Endothelial cell of umbilical vein (primary cell): Measurements from ENCODE around the gene CD72. TPM values are rescaled to one million over a fixed set of nuclear protein-coding genes. Genes with fewer than 3 reads are reported as not detected.

Experiments
- BruUV-seq: library from RNA; stranded (reverse); fragments of 400-500 nt; replicated peaks from 2 replicates; lab custom pipeline; 2021; lab: Mats Ljungman, UMichigan
- CTCF ChIA-PET: fragments of 300-600, 350-600 bp; sonication (Branson Sonifier 250); formaldehyde crosslinking; loops from one replicate; lab custom pipeline; 2021; ENCODE audit warnings: antibody characterized with exemption, inconsistent platforms; lab: Charles Lee
- POLR2A ChIA-PET: fragments of 300-600, 350-600 bp; sonication (Branson Sonifier 250); formaldehyde crosslinking; loops from one replicate; lab custom pipeline; 2021; ENCODE audit warnings: antibody characterized with exemption, inconsistent platforms; lab: Charles Lee
- DNase-seq: peaks from one replicate; pipeline ENCODE4 v3.0.0-alpha.2; 2011; ENCODE audit warnings: low read depth, low spot score
- FAIRE-seq: peaks from 2 replicates; lab custom pipeline; 2011; peaks lifted over from hg19 to GRCh38; lab: Jason Lieb, UNC
- H2AFZ ChIP-seq: 2 replicates; pipeline ENCODE4 v1.6.0; 2012; ENCODE audit warnings: low read depth, low read length, control low read depth, inconsistent platforms
- H3K27ac ChIP-seq: 2 replicates; pipeline ENCODE4 v1.5.1; 2011; ENCODE audit warnings: low read depth, mild to moderate bottlenecking, control low read depth, low read length, moderate library complexity; ENCODE audit not compliant: insufficient read depth
- H3K27me3 ChIP-seq, 2 experiments: 2 replicates each; pipeline versions ENCODE4 v1.6.0 to v1.6.1; 2011; ENCODE audit warnings: low read length in 2 of 2, mixed read lengths in 1 of 2; ENCODE audit not compliant: control insufficient read depth in 2 of 2, insufficient read depth in 2 of 2
- H3K36me3 ChIP-seq, 2 experiments: 2 replicates in 1 of 2; 3 replicates in 1 of 2; pipeline ENCODE4 v1.5.1; 2011; ENCODE audit warnings: low read length in 2 of 2, mild to moderate bottlenecking in 1 of 2, moderate library complexity in 1 of 2; ENCODE audit not compliant: control insufficient read depth in 2 of 2, insufficient read depth in 2 of 2; ENCODE audit errors: extremely low read depth in 1 of 2
- H3K4me1 ChIP-seq: 3 replicates; pipeline ENCODE4 v1.5.1; 2011; ENCODE audit warnings: mild to moderate bottlenecking, low read length; ENCODE audit not compliant: control insufficient read depth, insufficient read depth; ENCODE audit errors: extremely low read depth
- H3K4me2 ChIP-seq: 2 replicates; pipeline ENCODE4 v1.6.1; 2011; ENCODE audit warnings: low read length, control low read depth, mixed read lengths; ENCODE audit not compliant: insufficient read depth
- H3K4me3 ChIP-seq, 3 experiments: fragments of 200-600 bp in 1 of 3; sonication (generic), shearing (Covaris generic) in 1 of 3; replicated peaks in 1 of 3; 2 replicates each; pipeline ENCODE4 v1.5.1; 2011 to 2016; ENCODE audit warnings: control low read depth in 3 of 3, low read length in 3 of 3, mild to moderate bottlenecking in 2 of 3, inconsistent platforms in 1 of 3, low read depth in 1 of 3, moderate library complexity in 1 of 3; ENCODE audit not compliant: insufficient read depth in 1 of 3
- H3K79me2 ChIP-seq: 2 replicates; pipeline ENCODE4 v1.6.0; 2012; ENCODE audit warnings: low read length, inconsistent platforms; ENCODE audit not compliant: control insufficient read depth, insufficient read depth
- H3K9ac ChIP-seq: replicated peaks from 2 replicates; pipeline ENCODE3; 2011; ENCODE audit warnings: low read length, control low read depth; ENCODE audit not compliant: insufficient read depth; ENCODE audit errors: extremely low read depth
- H3K9me1 ChIP-seq: replicated peaks from 3 replicates; pipeline ENCODE4 v1.6.0; 2011; ENCODE audit warnings: mild to moderate bottlenecking, low read length; ENCODE audit not compliant: control insufficient read depth, insufficient read depth; ENCODE audit errors: extremely low read depth
- H3K9me3 ChIP-seq: replicated peaks from 2 replicates; pipeline ENCODE4 v1.5.1; 2012; ENCODE audit warnings: low read length, inconsistent platforms; ENCODE audit not compliant: control insufficient read depth, insufficient read depth
- H4K20me1 ChIP-seq: replicated peaks from 2 replicates; pipeline ENCODE3; 2011; ENCODE audit warnings: mild to moderate bottlenecking, low read length; ENCODE audit not compliant: control insufficient read depth, insufficient read depth; ENCODE audit errors: extremely low read depth
- CTCF ChIP-seq, 2 donors: IDR thresholded peaks; 1 replicate in 1 of 2; 2 replicates in 1 of 2; pipeline ENCODE4 v1.5.1; 2011; ENCODE audit warnings: low read length in 2 of 2, mild to moderate bottlenecking in 2 of 2, moderate library complexity in 2 of 2, control low read depth in 1 of 2, inconsistent platforms in 1 of 2, low read depth in 1 of 2; ENCODE audit not compliant: insufficient read depth in 1 of 2; ENCODE audit errors: extremely low read depth in 1 of 2
- EZH2 ChIP-seq: IDR thresholded peaks from 2 replicates; pipeline ENCODE4 v1.6.1; 2012; ENCODE audit warnings: borderline replicate concordance, low read depth, mild to moderate bottlenecking, moderate library complexity, low read length, inconsistent platforms; ENCODE audit not compliant: severe bottlenecking
- FOS ChIP-seq: IDR thresholded peaks from 2 replicates; pipeline ENCODE4 v1.6.1; 2011; ENCODE audit warnings: mild to moderate bottlenecking, low read length, moderate library complexity, borderline replicate concordance; ENCODE audit not compliant: insufficient read depth
- GATA2 ChIP-seq: IDR thresholded peaks from 2 replicates; pipeline ENCODE4 v1.7.0; 2011; ENCODE audit warnings: low read depth, mild to moderate bottlenecking, moderate library complexity, mixed read lengths, low read length; ENCODE audit not compliant: insufficient read length, insufficient read depth
- JUN ChIP-seq: IDR thresholded peaks from 2 replicates; pipeline ENCODE4 v1.6.1; 2011; ENCODE audit warnings: borderline replicate concordance, low read depth; ENCODE audit not compliant: insufficient read length, insufficient read depth
- MAX ChIP-seq: IDR thresholded peaks from 2 replicates; pipeline ENCODE4 v1.6.1; 2011; ENCODE audit not compliant: insufficient read depth, insufficient read length
- MYC ChIP-seq: IDR thresholded peaks from one replicate; pipeline ENCODE4 v1.6.1; 2011; ENCODE audit warnings: mild to moderate bottlenecking, low read depth, low read length
- POLR2A ChIP-seq: IDR thresholded peaks from 2 replicates; pipeline ENCODE4 v1.6.1; 2012; ENCODE audit warnings: low read depth, mild to moderate bottlenecking, control low read depth, low read length
- POLR2AphosphoS5 ChIP-seq: IDR thresholded peaks from 2 replicates; pipeline ENCODE4 v1.6.1; 2012; ENCODE audit warnings: low read depth, mild to moderate bottlenecking, control low read depth, low read length, moderate library complexity; ENCODE audit not compliant: insufficient read depth
- dilution Hi-C: fragments of 300-500 bp; cut with MboI; formaldehyde crosslinking; loops from one replicate; pipeline ENCODE4 v1.15.0; 2019; ENCODE audit warnings: low sequenced_read_pairs; ENCODE audit not compliant: extremely low pct_ligation_motif_present
- intact Hi-C: fragments of 100-400 bp; cut with micrococcal nuclease; formaldehyde crosslinking; loops from one replicate; pipeline ENCODE4 v1.10.0; 2022
- polyA plus RNA-seq, 4 experiments: library from polyadenylated mRNA; depleted of rRNA in 3 of 4; stranded (reverse) in 3 of 4; unstranded in 1 of 4; fragments of >200 nt; gene quantifications; 2 replicates each; pipeline versions ENCODE4 v1.2.1 to v1.2.3, GENCODE V29; 2011 to 2012; ENCODE audit warnings: missing spikeins in 1 of 4
- total RNA-seq: library from RNA; stranded (reverse); gene quantifications from 2 replicates; pipeline ENCODE4 v1.2.3, GENCODE V29; 2021

The CD72 gene
- total and polyA plus RNA-seq, 2 donors (not counting 3 experiments of a cell fraction or from before 2014, with no cell fraction given): 0.39 TPM; not detected in 1

- DNase-seq: no peak
- no TSS peak for BruUV-seq
- no peaks in the 10 kb centered on the region for H3K9me1 ChIP-seq
- no peak for FAIRE-seq
- H3K4me2 ChIP-seq: no peak overlapping the region
- no peak overlapping the region for H3K4me3 ChIP-seq
- TF ChIP-seq MYC: no peak
- no peak for TF ChIP-seq MAX
- no peak for TF ChIP-seq GATA2
- TF ChIP-seq FOS: no peak
- no peak for TF ChIP-seq POLR2A
- no peak for TF ChIP-seq EZH2
- TF ChIP-seq CTCF (IDR thresholded peaks at IDR 0.05; ENCODE audit: extremely low read depth in 1 of 2, insufficient read depth in 1 of 2, low read depth in 1 of 2, low read length in 2 of 2): no peak
- TF ChIP-seq POLR2AphosphoS5: no peak
- TF ChIP-seq JUN: no peak
- no peaks in the 10 kb centered on the region for H3K36me3 ChIP-seq
- no peak overlapping the region for H3K27ac ChIP-seq
- H4K20me1 ChIP-seq: no peaks in the 10 kb centered on the region
- no peak overlapping the region for H3K9ac ChIP-seq
- POLR2A ChIA-PET: no interaction called here
- intact Hi-C loops: no loop called here
- H2AFZ ChIP-seq: no peak overlapping the region
- H3K79me2 ChIP-seq: no peaks in the 10 kb centered on the region
- CTCF ChIA-PET: interaction anchor here (0.9 to 4.4 kb wide), 3 partner anchors 8 to 30 kb away, joined by 3 to 36 read pairs (median 4); no protein-coding TSS in a partner anchor
- H3K27me3 ChIP-seq: peaks cover 0 to 5% of the 10 kb centered on the region in 2 experiments
- H3K9me3 ChIP-seq: no peaks in the 10 kb centered on the region
- dilution Hi-C loops: no loop called here
- no peaks in the 10 kb centered on the region for H3K4me1 ChIP-seq
These were observed 9.4 kb upstream of the CD72 start for GRCh38 chr9:35627575-35627974.
